Mammary epithelial cell (primary cell): ENCODE data around the gene UBL7.

Experiments used
- EZH2 ChIP-seq: IDR thresholded peaks from 2 replicates; pipeline ENCODE4 v1.6.1; 2012; ENCODE audit warnings: low read length, inconsistent platforms, borderline replicate concordance
- TF ChIP-seq, protein P1 (sequence below), 2 donors: IDR thresholded peaks in 1 of 2; conservative IDR thresholded peaks in 1 of 2; 2 replicates each; pipeline ENCODE4 v1.5.1; 2011 to 2012; ENCODE audit warnings: inconsistent platforms in 2 of 2, low read length in 2 of 2, mild to moderate bottlenecking in 2 of 2, control low read depth in 1 of 2, low read depth in 1 of 2; ENCODE audit not compliant: insufficient read depth in 1 of 2; ENCODE audit errors: extremely low read depth in 1 of 2

DNA sequence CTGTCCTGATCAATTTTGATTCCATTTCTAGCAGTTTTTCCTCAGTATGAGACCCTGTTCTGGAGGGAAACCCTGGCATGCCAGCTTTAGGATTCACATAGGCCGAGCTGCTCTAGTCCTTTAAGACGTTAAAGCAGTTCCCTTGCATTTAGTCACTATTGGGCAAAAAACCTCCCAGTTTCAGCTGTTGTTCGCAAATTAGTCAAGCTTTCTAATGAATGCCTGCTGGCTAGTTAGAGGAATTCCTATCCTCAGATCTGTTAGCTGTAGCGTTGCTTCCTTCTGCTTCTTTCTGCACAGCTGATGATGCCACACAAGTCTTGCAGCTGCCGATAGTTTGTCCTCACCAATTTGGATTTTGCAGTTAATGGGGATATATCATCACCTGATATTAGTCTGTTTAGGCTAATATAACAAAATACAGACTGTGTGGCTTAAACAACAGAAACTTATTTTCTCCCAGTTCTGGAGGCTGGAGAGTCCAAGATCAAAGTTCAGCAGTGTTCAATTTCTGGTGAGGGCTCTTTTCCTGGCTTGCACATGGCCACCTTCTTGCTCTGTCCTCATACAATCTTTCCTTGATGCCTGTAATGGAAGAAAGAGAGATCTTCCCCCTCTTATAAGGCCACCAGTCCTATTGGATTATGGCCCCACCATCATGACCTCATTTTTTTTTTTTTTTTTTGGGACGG lies 7.5 kb upstream of the UBL7 start:
- TF ChIP-seq, protein P1, sequence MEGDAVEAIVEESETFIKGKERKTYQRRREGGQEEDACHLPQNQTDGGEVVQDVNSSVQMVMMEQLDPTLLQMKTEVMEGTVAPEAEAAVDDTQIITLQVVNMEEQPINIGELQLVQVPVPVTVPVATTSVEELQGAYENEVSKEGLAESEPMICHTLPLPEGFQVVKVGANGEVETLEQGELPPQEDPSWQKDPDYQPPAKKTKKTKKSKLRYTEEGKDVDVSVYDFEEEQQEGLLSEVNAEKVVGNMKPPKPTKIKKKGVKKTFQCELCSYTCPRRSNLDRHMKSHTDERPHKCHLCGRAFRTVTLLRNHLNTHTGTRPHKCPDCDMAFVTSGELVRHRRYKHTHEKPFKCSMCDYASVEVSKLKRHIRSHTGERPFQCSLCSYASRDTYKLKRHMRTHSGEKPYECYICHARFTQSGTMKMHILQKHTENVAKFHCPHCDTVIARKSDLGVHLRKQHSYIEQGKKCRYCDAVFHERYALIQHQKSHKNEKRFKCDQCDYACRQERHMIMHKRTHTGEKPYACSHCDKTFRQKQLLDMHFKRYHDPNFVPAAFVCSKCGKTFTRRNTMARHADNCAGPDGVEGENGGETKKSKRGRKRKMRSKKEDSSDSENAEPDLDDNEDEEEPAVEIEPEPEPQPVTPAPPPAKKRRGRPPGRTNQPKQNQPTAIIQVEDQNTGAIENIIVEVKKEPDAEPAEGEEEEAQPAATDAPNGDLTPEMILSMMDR (conservative IDR thresholded peaks at IDR 0.05 in 1 of 2, IDR thresholded peaks at IDR 0.05 in 1 of 2; ENCODE audit: extremely low read depth in 1 of 2, insufficient read depth in 1 of 2, low read depth in 1 of 2, low read length in 2 of 2): no peak
- no peak for TF ChIP-seq EZH2
